Stimulated activated CD4-positive, alpha-beta T cell treated with anti-CD3 and anti-CD28 coated beads, Interleukin-4, amount 100 ng/mL, for 48 hours (primary cell): Measurements from ENCODE around the gene MRPL11.

Source experiments
- DNase-seq, 2 donors: peaks; one replicate each; pipeline ENCODE4 v3.0.0-alpha.2; 2020; ENCODE audit warnings: low read depth in 2 of 2

Gene MRPL11

GRCh38 chr11:66438504-66439466, at the start of gene MRPL11:
Gene MRPL11 (minus strand): TSS chr11:66438848. CDS start chr11:66438754, 94 bp downstream.
- DNase-seq, result peak; percentile 84 to 86

- no peak for DNase-seq
Observed at GRCh38 chr11:66484806-66485380, 46.2 kb upstream of the MRPL11 start.

GRCh38 chr11:66480117-66480938, 41.7 kb upstream of the MRPL11 start, which contains the start of gene DPP3:
Gene DPP3 (plus strand): TSS chr11:66480434. CDS start chr11:66482201, 1,767 bp downstream.
- DNase-seq, result peak; percentile 92 to 97

GRCh38 chr11:66479394-66480116, 40.9 kb upstream of the MRPL11 start:
- DNase-seq, result no peak

DNA sequence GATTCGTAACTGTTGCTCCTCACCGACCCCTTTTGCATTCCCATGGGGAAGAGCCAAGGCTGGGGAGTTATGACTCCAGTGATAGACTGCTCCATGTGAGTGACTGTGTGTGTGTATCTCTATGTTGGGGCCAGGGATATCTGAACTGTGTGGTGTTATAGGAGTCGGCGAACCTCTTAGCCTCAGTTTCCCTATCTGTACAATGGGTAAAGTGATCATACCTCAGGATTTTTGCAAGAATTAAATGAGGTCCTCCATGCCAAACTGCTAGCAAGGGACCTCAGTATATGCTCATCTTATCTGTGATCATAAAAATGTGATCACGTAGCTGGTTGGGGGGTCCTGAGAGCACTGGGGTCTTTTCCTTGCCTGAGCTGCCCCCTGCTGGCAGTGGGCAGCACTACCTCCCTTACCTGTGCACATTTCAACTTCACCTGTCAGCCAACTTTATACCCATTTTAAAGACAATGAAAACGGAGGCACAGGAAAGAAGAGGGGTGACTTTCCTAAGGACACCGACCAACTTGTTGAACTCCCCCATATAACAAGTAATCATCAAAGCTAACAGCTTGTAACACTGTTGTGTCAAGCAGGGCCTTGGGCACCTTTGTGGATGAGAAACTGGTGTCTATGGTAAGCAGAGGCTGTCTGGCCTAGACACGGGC, 40.2 kb upstream of the MRPL11 start:
- DNase-seq, result no peak

DNA sequence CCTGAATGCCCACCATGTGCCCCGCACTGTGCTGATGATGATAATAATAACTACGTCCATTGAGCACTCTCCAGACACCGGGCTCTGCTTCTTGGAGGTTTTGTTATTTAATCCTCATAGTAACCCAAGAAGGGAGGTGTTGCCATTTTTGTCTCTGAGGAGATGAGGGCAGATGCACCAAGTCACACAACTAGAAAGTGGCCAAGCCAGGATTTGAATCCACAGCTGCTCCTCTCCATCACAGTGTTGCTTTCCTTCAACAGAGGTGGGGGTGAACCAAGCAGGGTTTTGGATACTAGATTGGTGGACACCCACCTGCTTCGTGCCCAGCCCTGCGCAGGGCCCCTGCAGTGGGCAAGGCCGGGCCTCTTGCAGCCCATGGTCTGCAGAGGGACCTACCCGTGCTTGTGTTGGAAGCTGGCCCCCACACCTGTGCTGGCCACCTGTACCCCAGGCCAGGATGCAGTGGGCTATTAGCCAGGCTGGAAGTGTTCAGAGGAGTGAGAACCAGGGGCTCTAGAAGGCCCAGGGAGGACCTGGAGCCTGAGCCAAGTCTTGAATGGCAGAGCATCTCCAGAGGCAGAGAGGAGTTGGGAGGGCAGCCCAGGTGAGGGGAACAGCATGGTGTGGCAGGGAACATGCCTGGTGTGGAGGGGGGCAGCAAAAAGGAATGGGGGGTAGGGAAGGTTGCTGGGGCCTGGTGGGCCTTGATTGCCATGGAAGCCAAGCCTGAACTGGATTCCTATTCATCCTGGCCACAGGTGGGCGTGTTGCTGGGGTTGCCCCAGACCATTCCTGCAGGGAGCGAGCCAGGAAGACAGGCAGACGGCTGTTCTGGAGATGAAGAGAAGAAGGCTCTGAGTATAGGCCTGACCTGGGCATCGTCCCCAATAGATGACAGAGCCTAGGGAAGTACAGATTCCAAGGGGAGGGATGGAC, 38.9 kb upstream of the MRPL11 start:
- no peak for DNase-seq

DNA sequence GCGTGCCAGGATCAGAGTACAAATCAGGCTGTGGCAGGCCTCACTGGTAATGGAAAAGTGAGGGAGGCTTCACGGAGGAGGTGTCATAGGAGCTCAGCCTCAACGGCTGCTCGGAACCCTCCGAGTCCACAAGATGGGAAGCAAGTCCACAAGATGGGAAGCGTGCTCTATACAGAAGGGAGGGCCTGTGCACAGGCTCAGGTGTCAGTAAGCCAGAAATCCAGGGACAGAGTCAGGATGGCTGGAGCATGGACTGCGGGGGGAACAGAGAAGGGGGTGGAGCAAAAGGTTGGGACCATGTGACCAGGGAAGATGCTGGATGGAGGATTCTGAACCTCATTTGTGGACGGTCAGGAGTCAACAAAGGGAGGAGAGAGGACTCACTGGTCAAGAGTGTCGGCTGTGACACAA, 38.2 kb upstream of the MRPL11 start:
- no peak for DNase-seq

DNA sequence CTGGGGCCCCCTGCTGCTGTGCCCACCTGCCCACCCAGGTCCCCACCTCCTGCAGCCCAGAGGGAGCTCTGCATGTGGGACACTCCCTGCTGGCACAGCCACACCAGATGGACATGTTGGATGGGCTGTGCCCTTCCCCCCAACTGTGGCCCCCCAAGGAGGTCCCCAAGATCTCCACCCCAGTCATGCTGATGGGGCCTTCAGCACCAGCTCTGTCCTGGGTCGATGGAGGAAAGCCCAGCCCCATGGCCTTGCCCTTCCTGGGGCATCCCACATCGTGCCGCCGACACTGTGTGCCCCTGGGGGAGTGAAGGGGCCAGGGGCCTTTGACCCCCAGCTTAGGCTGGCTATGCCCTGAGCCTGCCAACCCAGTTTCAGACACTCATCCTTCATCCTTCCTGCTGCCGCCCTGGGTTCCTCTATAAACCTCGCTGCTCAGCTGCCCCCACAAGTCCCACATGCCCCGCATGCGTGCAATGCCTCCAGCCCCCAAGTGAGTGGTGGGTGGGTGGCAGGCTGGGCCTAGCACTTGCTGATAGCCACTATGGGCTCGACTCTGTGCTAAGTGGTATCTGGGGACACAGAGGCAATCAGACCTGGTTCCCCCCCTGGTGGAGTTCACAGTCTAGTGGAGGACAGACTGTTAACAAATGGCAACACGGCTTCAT, 37.7 kb upstream of the MRPL11 start:
- no peak for DNase-seq

DNA sequence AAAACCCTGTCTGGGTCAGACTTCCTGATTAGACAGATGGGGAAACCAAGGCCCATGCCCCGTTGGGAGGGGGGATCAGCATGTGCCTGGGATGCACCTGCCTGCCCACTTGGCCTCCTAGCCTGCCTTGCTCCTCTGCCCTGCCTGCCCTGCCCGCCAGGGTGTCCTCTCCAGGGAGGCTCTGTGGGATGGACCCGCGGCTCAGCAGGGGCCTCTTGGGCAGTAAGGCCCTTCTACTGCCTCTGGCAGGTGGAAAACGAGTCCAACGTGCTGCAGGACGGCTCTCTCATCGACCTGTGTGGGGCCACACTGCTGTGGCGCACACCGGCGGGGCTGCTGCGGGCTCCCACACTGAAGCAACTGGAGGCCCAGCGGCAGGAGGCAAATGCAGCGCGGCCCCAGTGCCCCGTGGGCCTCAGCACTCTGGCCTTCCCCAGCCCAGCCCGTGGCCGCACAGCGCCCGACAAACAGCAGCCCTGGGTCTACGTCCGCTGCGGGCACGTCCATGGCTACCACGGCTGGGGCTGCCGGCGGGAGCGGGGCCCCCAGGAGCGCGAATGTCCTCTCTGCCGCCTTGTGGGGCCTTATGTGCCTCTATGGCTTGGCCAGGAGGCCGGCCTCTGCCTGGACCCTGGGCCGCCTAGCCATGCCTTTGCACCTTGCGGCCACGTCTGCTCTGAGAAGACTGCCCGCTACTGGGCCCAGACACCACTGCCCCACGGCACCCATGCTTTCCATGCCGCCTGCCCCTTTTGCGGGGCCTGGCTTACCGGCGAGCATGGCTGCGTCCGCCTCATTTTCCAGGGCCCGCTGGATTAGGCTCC, 36.9 kb upstream of the MRPL11 start:
- DNase-seq, result no peak

GRCh38 chr11:66473608-66474515, 35.2 kb upstream of the MRPL11 start:
- no peak for DNase-seq

GRCh38 chr11:66473167-66473566, 34.5 kb upstream of the MRPL11 start:
- no peak for DNase-seq

GRCh38 chr11:66472054-66472453, 33.4 kb upstream of the MRPL11 start:
- DNase-seq, result no peak

GRCh38 chr11:66471142-66471541, 32.5 kb upstream of the MRPL11 start:
- no peak for DNase-seq

- no peak for DNase-seq
Observed at GRCh38 chr11:66470015-66470414, 31.4 kb upstream of the MRPL11 start.

DNA sequence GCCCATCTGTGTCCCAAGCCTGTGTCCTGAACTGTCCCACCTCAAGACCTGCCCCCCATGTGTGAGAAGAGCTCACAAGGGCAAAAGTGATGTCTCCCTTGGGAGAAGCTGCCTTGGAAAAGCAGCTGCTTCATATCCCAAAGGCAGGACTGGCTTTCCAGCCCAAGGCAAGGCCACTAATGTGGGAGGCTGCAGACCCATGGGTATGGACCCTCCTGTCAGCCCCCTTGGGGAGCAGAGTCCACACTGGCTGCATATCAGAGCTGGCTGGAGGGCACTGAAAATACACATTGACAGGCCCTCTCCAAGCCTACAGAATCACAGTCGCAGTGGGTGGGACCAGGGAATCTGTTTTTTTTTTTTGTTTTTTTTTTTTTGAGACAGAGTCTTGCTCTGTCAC, 30.8 kb upstream of the MRPL11 start:
- DNase-seq, result no peak

GRCh38 chr11:66468691-66469090, 30.0 kb upstream of the MRPL11 start:
- DNase-seq, result no peak

GRCh38 chr11:66467756-66468155, 29.1 kb upstream of the MRPL11 start:
- no peak for DNase-seq
